Activated CD4-positive, alpha-beta memory T cell treated with anti-CD3 and anti-CD28 coated beads, Interleukin-2, amount 10 ng/mL, durations not matched to agents 7 days and 5 days (primary cell): Measurements from ENCODE around the gene NUP98. TPM values are rescaled to one million over a fixed set of nuclear protein-coding genes. Genes with fewer than 3 reads are reported as not detected.
"Not testable (repeated sequence)": the region's sequence is repeated elsewhere in the genome, so short reads cannot be mapped to it uniquely, and the experiment has no call there.

Source experiments
- CTCF ChIA-PET: fragments of 350-600 bp; sonication (Branson Sonifier 250); formaldehyde crosslinking; loops from one replicate; lab custom pipeline; 2021; ENCODE audit warnings: antibody characterized with exemption, inconsistent platforms; lab: Charles Lee
- POLR2A ChIA-PET: fragments of 350-600 bp; sonication (Branson Sonifier 250); formaldehyde crosslinking; loops from one replicate; lab custom pipeline; 2021; ENCODE audit warnings: antibody characterized with exemption; lab: Charles Lee
- DNase-seq: peaks from one replicate; pipeline ENCODE4 v3.0.0-alpha.2; 2020
- H3K27ac Mint-ChIP-seq: one replicate; pipeline ENCODE4 v1.8.0; 2021; ENCODE audit warnings: mild to moderate bottlenecking, mixed read lengths
- H3K27me3 Mint-ChIP-seq: one replicate; pipeline ENCODE4 v1.8.0; 2021; ENCODE audit warnings: mixed read lengths
- H3K36me3 Mint-ChIP-seq: one replicate; pipeline ENCODE4 v1.8.0; 2021; ENCODE audit warnings: low read depth, mixed read lengths
- H3K4me1 Mint-ChIP-seq: one replicate; pipeline ENCODE4 v1.8.0; 2021; ENCODE audit warnings: mixed read lengths
- H3K4me3 Mint-ChIP-seq: one replicate; pipeline ENCODE4 v1.8.0; 2021; ENCODE audit warnings: mild to moderate bottlenecking, mixed read lengths
- H3K9me3 Mint-ChIP-seq: one replicate; pipeline ENCODE4 v1.8.0; 2021; ENCODE audit warnings: mixed read lengths
- total RNA-seq, 2 experiments: library from RNA; stranded (reverse); gene quantifications; one replicate each; pipeline ENCODE4 v1.2.3, GENCODE V29; 2021

The NUP98 gene
- total RNA-seq, 2 experiments from 2014 or later = 93.9 to 95.2 TPM

DNA sequence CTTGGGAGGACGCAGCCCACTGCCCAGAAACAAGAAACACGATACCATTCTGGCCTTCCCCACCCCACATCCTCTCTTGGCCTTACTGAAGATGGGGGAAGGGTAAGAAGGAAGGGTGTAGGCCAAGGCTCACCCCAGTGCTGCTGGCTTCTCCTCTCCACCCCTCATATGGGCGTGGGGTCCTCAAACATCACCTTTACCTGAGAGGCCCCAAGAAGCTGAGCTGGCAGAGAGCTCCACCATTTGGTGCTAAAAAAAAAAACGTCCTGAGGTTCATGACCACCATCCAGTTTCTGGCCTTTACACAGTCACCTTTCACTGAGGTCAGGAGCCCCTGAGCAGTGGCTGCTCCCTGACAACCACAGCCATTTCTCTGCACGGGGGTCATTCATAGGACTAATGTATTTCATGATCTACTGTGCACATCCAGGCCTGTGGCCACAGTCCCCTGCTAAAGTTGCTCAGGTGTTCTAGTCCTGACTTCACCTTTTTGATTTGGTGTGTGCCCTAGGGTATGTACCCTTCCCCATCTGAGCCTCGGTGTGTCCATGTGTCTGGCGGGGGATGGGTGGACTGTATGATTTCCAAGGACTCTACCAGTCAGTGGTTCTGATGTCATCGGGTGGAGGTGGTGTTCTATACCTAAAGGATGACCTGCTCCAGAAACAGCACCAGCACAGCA lies 28.3 kb upstream of the NUP98 start:
- CTCF ChIA-PET = interaction anchor here (0.6 to 3.8 kb wide), 13 partner anchors 8 to 272 kb away, joined by 3 to 34 read pairs (median 4); partner anchors contain the start of genes PGAP2 and RHOG

DNA sequence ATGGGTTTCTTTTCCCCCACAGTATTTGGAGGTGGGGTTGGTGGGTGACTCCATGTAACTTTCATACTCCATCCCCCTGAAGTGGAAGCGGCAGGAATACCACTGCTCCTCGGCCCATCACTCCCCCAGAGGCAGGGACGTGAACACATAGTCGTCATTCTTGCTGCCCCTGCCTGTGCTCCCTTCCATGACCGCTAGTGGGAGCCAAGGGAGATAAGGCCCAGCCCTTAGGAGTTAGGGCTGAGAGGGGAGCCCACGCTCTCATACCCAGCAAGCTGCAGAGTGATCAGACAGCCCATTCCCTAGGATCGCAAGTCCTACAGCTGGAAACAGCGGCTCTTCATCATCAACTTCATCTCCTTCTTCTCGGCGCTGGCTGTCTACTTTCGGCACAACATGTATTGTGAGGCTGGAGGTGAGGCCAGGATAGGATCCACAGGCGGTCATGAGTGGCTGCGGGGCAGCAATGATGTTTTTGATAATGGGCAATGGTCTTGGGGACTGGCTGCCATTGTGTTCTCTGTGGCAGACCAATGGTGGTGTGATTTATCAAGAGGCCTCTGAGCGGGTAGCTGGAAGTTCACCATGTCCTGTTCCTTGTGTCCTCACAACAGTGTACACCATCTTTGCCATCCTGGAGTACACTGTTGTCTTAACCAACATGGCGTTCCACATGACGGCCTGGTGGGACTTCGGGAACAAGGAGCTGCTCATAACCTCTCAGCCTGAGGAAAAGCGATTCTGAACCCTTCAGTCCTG lies 27.5 kb upstream of the NUP98 start:
- Mint-ChIP-seq H3K27ac (peak overlapping the region; percentile 56), H3K4me3 (no peak overlapping the region)
- CTCF ChIA-PET = interaction anchor here (0.6 to 3.8 kb wide), 12 partner anchors 9 to 272 kb away, joined by 3 to 34 read pairs (median 4); partner anchors contain the start of gene RHOG

More for the DNA sequence above, 28.3 kb upstream of the NUP98 start:
- peaks cover 36% of the 10 kb centered on the region for H3K4me1 Mint-ChIP-seq
- no peaks in the 10 kb centered on the region for H3K27me3 Mint-ChIP-seq
- no peaks in the 10 kb centered on the region for H3K9me3 Mint-ChIP-seq
- no peak for DNase-seq
- H3K36me3 Mint-ChIP-seq = peaks cover 57% of the 10 kb centered on the region
- H3K27ac Mint-ChIP-seq = peak overlapping the region; percentile 36
- H3K4me3 Mint-ChIP-seq = no peak overlapping the region
- POLR2A ChIA-PET = interaction anchor here (0.6 to 5.9 kb wide), 5 partner anchors 11 to 248 kb away, joined by 3 to 45 read pairs (median 6); partner anchors contain the start of genes RHOG and STIM1

DNA sequence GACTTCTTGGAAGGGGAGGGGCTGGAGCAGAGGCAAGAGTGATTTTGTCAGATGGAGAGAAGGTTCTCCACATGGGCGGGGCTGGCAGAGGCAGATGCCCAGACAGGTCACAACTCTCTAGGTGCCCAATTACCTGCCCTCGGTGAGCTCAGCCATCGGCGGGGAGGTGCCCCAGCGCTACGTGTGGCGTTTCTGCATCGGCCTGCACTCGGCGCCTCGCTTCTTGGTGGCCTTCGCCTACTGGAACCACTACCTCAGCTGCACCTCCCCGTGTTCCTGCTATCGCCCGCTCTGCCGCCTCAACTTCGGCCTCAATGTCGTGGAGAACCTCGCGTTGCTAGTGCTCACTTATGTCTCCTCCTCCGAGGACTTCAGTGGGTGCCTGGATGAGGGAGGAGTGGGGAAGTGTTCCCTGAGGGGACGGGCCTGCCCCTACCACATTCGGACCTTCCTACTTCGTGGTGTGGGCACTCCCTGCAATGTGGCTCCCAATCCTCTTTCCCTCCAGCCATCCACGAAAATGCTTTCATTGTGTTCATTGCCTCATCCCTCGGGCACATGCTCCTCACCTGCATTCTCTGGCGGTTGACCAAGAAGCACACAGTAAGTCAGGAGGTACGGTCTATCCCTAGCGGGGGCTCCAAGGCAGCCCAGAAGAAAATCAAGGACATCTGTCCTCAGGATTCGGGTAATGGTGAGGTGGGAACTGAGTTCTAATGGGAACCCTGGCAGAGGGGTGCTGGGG lies 26.6 kb upstream of the NUP98 start:
- DNase-seq = no peak
- ChIA-PET POLR2A (interaction anchor here (1.0 to 5.9 kb wide), 4 partner anchors 8 to 31 kb away, joined by 3 to 45 read pairs (median 4); partner anchors contain the start of gene RHOG), CTCF (interaction anchor here (1.4 to 3.8 kb wide), 6 partner anchors 10 to 249 kb away, joined by 3 to 34 read pairs (median 6); partner anchors contain the start of genes PGAP2 and RHOG)
- peaks cover 28% of the 10 kb centered on the region for H3K4me1 Mint-ChIP-seq
- H3K4me3 Mint-ChIP-seq = no peak overlapping the region
- no peak overlapping the region for H3K27ac Mint-ChIP-seq
- peaks cover 46% of the 10 kb centered on the region for H3K36me3 Mint-ChIP-seq
- no peaks in the 10 kb centered on the region for H3K9me3 Mint-ChIP-seq
- H3K27me3 Mint-ChIP-seq = no peaks in the 10 kb centered on the region

More for the DNA sequence above, 27.5 kb upstream of the NUP98 start:
- peak; percentile 82 for DNase-seq
- H3K36me3 Mint-ChIP-seq = peaks cover 50% of the 10 kb centered on the region
- H3K4me1 Mint-ChIP-seq = peaks cover 30% of the 10 kb centered on the region
- H3K27me3 Mint-ChIP-seq = no peaks in the 10 kb centered on the region
- POLR2A ChIA-PET = interaction anchor here (0.6 to 5.9 kb wide), 5 partner anchors 12 to 248 kb away, joined by 3 to 45 read pairs (median 6); partner anchors contain the start of genes RHOG and STIM1
- no peaks in the 10 kb centered on the region for H3K9me3 Mint-ChIP-seq

DNA sequence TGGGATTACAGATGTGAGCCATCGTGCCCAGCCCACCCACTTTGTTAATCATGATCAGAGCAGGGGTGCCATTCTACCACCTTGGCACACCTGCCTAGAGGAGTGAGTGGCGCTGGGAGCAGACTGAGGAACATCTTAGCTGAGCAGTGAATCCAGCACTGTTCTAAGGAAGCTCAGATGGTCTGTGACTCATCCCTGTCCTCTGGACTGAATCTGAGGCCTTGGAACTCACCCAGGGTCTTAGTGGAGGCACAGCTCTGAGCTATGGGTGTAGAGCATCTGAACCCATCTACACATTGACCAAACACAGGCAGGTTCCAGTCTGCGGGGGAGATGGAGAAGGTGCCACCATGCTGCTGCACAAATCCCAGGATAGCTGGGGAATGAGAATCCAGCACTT lies 25.9 kb upstream of the NUP98 start:
- Mint-ChIP-seq H3K27ac (no peak overlapping the region), H3K36me3 (peaks cover 45% of the 10 kb centered on the region), H3K4me1 (peaks cover 28% of the 10 kb centered on the region), H3K27me3 (no peaks in the 10 kb centered on the region), H3K4me3 (no peak overlapping the region), H3K9me3 (no peaks in the 10 kb centered on the region)
- DNase-seq = no peak
- ChIA-PET POLR2A (interaction anchor here (1.0 to 5.9 kb wide), 4 partner anchors 9 to 31 kb away, joined by 3 to 45 read pairs (median 4); partner anchors contain the start of gene RHOG), CTCF (interaction anchor here (1.4 to 3.8 kb wide), 5 partner anchors 10 to 250 kb away, joined by 3 to 34 read pairs (median 6); partner anchors contain the start of genes PGAP2 and RHOG)

DNA sequence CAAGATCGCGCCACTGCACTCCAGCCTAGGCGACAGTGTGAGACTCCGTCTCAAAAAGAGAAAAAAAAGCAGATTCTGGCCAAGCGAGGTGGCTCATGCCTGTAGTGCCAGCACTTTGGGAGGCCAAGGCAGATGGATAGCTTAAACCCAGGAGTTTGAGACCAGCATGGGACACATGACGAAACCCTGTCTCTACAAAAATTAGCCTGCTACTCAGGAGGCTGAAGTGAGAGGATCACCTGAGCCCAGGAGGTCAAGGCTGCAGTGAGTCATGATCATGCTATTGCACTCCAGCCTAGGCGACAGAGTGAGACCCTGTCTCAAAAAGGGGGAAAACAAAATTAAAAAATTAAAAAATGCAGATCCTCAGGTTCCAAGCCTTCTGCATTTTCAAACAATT lies 25.0 kb upstream of the NUP98 start:
- POLR2A ChIA-PET = interaction anchor here (5.9 kb wide), 1 partner anchor 18 kb away, joined by 45 read pairs; the partner anchor contains the start of gene RHOG
- Mint-ChIP-seq H3K36me3 (peaks cover 37% of the 10 kb centered on the region), H3K4me3 (no peak overlapping the region), H3K27ac (no peak overlapping the region), H3K4me1 (peaks cover 24% of the 10 kb centered on the region), H3K9me3 (no peaks in the 10 kb centered on the region), H3K27me3 (no peaks in the 10 kb centered on the region)
- no peak for DNase-seq
- CTCF ChIA-PET = interaction anchor here (1.4 to 3.8 kb wide), 4 partner anchors 9 to 251 kb away, joined by 3 to 34 read pairs (median 6); partner anchors contain the start of genes PGAP2 and RHOG

DNA sequence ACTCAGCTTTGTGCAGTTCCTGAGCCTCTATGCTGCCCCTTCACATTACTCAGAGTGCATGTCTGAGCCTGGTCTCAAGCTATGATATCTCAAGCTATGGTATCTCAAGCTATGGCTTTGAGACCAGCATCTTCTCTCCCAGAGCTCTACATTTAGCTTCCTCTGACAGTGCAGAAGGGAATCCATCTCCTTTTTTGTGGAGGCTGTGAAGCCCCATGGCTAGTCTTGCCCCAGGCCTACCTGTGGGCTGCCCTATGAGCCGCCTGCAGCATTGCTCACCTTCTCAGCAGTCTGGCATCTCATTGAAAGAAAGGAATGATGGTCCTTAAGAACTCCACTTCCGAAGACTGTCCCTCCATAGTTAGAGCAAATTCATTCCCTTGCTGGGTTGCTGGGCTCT lies 23.6 kb upstream of the NUP98 start:
- Mint-ChIP-seq H3K36me3 (peaks cover 26% of the 10 kb centered on the region), H3K9me3 (no peaks in the 10 kb centered on the region), H3K27ac (no peak overlapping the region)

DNA sequence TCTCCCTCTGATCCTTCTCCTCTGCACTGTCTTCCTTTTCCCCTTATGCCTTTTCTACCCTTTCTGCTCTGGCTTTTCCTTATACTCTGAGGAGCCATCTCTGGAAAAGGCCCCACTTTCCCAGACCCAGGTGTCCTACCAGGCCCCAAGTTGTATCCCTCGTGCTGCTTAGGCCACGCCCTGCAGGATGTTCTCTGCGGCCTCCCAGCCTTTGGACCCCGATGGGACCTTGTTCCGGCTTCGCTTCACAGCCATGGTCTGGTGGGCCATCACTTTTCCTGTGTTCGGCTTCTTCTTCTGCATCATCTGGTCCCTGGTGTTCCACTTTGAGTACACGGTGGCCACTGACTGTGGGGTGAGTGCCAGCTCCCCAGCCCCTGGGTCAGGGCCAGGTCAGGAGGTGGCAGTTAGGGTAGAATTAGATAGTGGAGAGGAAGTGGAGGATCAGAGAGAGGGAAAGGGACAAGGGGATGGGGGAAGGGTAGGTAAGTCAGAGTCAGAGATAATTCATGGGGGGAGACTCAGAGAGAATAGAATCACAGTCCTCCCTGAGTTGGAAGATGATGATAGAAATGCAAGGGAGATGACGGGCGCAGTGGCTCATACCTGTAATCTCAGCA lies 19.9 kb upstream of the NUP98 start:
- Mint-ChIP-seq H3K27ac (no peak overlapping the region), H3K27me3 (no peaks in the 10 kb centered on the region), H3K4me1 (no peaks in the 10 kb centered on the region), H3K36me3 (peaks cover 4% of the 10 kb centered on the region), H3K4me3 (no peak overlapping the region), H3K9me3 (no peaks in the 10 kb centered on the region)
- CTCF ChIA-PET = no interaction called here
- POLR2A ChIA-PET = no interaction called here
- no peak for DNase-seq

More for the DNA sequence above, 23.6 kb upstream of the NUP98 start:
- POLR2A ChIA-PET = interaction anchor here (2.6 kb wide), 1 partner anchor 20 kb away, joined by 16 read pairs; the partner anchor contains the start of gene RHOG
- peaks cover 21% of the 10 kb centered on the region for H3K4me1 Mint-ChIP-seq
- no peak for DNase-seq
- no peaks in the 10 kb centered on the region for H3K27me3 Mint-ChIP-seq
- H3K4me3 Mint-ChIP-seq = no peak overlapping the region
- CTCF ChIA-PET = interaction anchor here (1.5 to 3.6 kb wide), 3 partner anchors 12 to 34 kb away, joined by 4 to 22 read pairs (median 7); partner anchors contain the start of genes PGAP2 and STIM1

DNA sequence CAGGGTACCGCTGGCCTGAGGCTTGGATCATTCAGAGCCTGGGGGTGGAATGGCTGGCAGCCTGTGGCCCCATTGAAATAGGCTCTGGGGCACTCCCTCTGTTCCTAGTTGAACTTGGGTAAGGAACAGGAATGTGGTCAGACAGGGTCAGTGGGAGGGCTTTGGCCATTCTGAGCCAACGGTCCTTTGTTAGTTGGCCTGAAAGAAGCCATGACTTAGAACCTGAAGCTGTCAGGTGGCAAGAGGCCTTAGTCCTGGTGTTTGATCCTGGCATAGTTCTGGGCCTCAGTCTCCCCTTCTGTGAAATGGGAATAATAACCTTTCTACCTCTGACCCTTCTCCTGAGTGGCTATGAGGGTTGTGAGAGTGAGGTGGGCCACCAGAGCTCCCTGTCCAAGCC lies 19.3 kb upstream of the NUP98 start:
- DNase-seq = no peak
- Mint-ChIP-seq H3K27ac (no peak overlapping the region), H3K4me1 (no peaks in the 10 kb centered on the region), H3K4me3 (no peak overlapping the region), H3K27me3 (no peaks in the 10 kb centered on the region), H3K9me3 (no peaks in the 10 kb centered on the region), H3K36me3 (peaks cover 4% of the 10 kb centered on the region)
- CTCF ChIA-PET = interaction anchor here (1.0 kb wide), 1 partner anchor 8 kb away, joined by 3 read pairs; no protein-coding TSS in a partner anchor
- POLR2A ChIA-PET = interaction anchor here (0.8 kb wide), 1 partner anchor 25 kb away, joined by 3 read pairs; the partner anchor contains the start of gene RHOG

DNA sequence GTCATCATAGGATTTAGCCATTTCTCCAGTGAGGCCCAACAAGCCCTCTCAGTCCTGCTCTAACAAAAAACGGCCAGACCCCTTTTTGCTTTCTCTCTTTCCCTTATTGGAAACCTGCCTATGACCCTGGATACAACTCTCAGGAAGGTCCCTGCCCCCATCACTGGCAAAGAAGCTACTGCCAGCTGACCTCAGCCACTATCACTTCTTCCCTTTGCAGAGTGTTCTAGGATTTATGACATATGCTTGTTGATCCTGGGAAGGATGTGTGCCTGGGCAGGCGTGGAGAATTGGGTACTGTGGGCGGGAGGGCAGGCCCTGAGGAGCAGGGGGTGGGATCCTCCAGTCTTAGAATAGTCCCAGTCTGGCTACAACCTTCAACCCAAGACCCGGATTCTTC lies 18.5 kb upstream of the NUP98 start:
- H3K27me3 Mint-ChIP-seq = no peaks in the 10 kb centered on the region
- H3K4me3 Mint-ChIP-seq = no peak overlapping the region
- DNase-seq = no peak
- ChIA-PET CTCF (interaction anchor here (1.0 kb wide), 1 partner anchor 9 kb away, joined by 3 read pairs; no protein-coding TSS in a partner anchor), POLR2A (no interaction called here)
- no peaks in the 10 kb centered on the region for H3K9me3 Mint-ChIP-seq
- H3K27ac Mint-ChIP-seq = no peak overlapping the region
- no peaks in the 10 kb centered on the region for H3K4me1 Mint-ChIP-seq
- peaks cover 4% of the 10 kb centered on the region for H3K36me3 Mint-ChIP-seq

DNA sequence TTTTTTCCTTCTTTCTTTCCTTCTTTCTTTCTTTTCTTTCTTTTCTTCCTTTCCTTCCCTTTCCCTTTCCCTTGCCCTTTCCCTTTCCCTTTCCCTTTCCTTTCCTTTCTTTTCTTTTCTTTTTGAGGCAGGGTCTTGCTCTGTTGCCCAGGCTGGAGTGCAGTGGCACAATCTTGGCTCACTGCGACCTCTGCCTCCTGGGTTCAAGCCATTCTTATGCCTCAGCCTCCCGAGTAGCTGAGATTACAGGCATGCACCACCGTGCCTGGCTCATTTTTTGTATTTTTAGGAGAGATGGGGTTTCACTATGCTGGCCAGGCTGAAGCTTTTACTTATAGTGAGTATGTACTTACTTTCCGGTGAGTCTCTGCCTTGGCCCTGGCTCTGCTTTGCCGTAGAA lies 17.5 kb upstream of the NUP98 start:
- H3K9me3 Mint-ChIP-seq, POLR2A ChIA-PET, H3K4me1 Mint-ChIP-seq, DNase-seq, H3K27me3 Mint-ChIP-seq, H3K4me3 Mint-ChIP-seq, H3K27ac Mint-ChIP-seq, CTCF ChIA-PET, H3K36me3 Mint-ChIP-seq: not testable (repeated sequence)

DNA sequence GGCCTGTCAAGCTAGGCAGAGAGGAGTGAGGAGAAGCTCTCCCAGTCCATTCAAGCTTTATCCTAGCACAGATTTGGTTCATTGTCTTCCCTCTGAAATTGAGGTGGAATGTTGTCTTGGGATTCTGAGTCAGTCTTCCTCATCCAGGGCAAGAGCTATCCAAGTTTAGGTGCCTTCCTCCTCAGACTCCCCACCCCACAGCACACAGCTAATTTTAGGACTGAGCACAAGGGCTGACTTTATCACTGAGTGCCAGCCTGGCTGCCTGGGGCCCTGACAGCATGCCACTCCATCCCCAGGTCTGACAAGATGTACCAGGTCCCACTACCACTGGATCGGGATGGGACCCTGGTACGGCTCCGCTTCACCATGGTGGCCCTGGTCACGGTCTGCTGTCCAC lies 13.6 kb upstream of the NUP98 start:
- H3K4me3 Mint-ChIP-seq = no peak overlapping the region
- no peak overlapping the region for H3K27ac Mint-ChIP-seq
- no peaks in the 10 kb centered on the region for H3K9me3 Mint-ChIP-seq
- no peak for DNase-seq
- CTCF ChIA-PET = interaction anchor here (1.6 to 6.2 kb wide), 6 partner anchors 9 to 262 kb away, joined by 4 to 57 read pairs (median 27); partner anchors contain the start of gene NUP98
- H3K4me1 Mint-ChIP-seq = peaks cover 15% of the 10 kb centered on the region
- H3K36me3 Mint-ChIP-seq = no peaks in the 10 kb centered on the region
- POLR2A ChIA-PET = interaction anchor here (1.4 to 5.5 kb wide), 3 partner anchors 8 to 28 kb away, joined by 3 to 58 read pairs (median 8); partner anchors contain the start of gene RHOG
- H3K27me3 Mint-ChIP-seq = no peaks in the 10 kb centered on the region
